GM13977 (cell line): ENCODE data around the gene HDLBP.
A peak's percentile ranks its signal among the peaks of the same experiment; 100 is the strongest.

Experiments
- DNase-seq: peaks from one replicate; pipeline ENCODE4 v3.0.0; 2012; ENCODE audit warnings: low spot score
- in situ Hi-C: fragments of 300-500 bp; cut with MboI; formaldehyde crosslinking; loops from one replicate; pipeline ENCODE4 v1.12.0; 2022; ENCODE audit warnings: low sequenced_read_pairs, low pct_unique_long_range_greater_than_20kb, mixed read lengths, inconsistent platforms; ENCODE audit not compliant: unreplicated experiment
- TF ChIP-seq, protein P1 (sequence below): IDR thresholded peaks from 2 replicates; pipeline ENCODE4 v1.5.1; 2012; ENCODE audit warnings: mild to moderate bottlenecking, control low read depth; ENCODE audit not compliant: insufficient read depth; ENCODE audit errors: extremely low read depth, missing control alignments

The HDLBP gene

DNA sequence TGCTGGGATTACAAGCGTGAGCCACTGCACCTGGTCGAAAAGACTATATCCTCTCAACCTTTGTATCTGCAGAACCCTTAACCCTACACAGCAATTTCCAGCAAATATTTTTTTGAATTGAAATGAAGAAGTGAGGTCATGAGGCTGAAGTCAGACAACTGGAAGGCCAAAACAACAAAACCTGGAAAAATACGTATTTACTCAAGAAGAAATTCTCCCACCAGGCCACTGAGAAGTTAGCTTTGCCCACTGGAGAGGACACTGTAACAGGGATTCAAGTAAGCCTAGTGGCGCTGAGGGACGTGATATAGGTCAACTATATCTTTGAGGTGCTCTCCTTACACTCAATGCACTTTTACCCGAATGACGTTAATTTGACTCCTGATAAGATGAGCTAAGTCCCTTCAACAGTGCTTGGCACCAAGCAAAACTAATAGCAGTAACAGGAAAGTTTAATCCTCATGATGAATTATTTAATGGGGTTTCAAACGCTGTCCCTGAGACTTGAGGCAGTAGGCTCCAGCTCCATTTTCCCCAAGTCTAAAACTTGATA lies 1.9 kb downstream of the HDLBP start:
- no peak for DNase-seq
- TF ChIP-seq, protein P1, sequence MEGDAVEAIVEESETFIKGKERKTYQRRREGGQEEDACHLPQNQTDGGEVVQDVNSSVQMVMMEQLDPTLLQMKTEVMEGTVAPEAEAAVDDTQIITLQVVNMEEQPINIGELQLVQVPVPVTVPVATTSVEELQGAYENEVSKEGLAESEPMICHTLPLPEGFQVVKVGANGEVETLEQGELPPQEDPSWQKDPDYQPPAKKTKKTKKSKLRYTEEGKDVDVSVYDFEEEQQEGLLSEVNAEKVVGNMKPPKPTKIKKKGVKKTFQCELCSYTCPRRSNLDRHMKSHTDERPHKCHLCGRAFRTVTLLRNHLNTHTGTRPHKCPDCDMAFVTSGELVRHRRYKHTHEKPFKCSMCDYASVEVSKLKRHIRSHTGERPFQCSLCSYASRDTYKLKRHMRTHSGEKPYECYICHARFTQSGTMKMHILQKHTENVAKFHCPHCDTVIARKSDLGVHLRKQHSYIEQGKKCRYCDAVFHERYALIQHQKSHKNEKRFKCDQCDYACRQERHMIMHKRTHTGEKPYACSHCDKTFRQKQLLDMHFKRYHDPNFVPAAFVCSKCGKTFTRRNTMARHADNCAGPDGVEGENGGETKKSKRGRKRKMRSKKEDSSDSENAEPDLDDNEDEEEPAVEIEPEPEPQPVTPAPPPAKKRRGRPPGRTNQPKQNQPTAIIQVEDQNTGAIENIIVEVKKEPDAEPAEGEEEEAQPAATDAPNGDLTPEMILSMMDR: no peak
- in situ Hi-C loops: no loop called here

DNA sequence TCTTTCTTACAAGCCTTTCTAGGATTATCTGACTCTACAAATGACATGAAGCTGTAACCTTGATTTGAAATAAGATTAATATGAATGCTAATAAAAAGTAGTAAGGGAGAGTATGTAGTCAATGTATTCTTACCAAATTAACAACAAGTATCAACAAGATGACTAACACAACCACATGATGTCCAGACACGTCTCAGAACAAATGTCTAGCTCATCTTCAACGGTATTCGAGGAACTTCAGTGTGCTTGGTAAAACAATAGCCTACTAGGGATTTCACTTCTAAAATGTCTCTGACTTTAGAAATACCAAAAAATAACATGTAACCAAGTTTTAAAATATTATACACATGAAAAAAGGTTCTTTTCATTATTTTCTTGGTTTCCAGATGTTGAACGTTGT lies 3.4 kb downstream of the HDLBP start:
- in situ Hi-C loops: no loop called here
- TF ChIP-seq, protein P1: no peak
- DNase-seq: no peak

DNA sequence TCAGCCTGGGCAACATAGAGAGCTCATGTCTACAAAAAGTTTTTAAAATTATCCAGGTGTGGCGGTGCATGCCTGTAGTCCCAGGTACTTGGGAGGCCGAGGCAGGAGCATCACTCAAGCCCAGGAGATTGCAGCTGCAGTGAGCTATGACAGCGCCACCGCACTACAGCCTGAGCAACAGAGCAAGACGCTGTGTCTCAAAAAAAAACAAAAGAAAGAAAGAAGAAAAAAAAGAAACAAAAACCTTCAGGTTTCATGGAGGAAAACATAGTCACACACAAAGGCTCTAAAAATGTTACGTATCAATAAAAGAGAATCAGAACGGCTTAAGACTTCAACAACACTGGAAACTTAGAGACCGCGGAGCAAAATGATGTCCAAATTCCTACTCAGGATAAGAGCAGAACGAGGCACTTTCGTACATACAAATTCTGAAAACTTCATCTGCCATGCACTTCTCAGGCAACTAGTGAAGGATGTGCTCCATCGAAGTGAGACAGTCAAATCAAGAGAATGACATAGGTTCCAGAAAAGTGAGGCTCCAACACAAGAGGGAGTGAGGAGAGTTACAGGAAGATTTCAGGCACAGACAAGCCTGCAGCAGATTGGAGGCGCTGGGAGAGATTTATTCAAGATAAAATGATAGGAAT lies 4.4 kb downstream of the HDLBP start:
- DNase-seq: no peak
- TF ChIP-seq, protein P1: no peak
- in situ Hi-C loops: no loop called here

DNA sequence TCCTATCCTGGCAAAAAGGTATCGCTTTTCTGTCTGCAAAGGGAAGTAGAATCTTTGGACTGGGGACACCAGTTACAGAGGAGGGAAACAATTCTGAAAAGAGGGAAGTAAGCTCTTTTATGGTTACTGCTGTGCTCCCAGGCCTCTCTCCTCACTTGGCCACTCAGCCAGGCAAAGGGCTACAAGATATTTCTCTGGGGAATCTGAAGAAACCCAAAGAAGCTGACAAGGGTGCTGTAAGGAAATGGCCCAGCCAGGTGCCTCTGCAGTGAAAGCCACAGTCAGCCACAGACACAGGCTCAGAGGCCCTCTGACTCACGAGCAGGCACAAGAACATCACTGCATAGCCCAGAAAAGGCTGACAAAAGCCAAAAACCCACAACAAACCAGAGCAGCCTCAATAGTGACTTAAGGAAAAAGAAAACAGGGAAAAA lies 5.8 kb downstream of the HDLBP start:
- TF ChIP-seq, protein P1: no peak
- in situ Hi-C loops: no loop called here
- peak; percentile 55 for DNase-seq

DNA sequence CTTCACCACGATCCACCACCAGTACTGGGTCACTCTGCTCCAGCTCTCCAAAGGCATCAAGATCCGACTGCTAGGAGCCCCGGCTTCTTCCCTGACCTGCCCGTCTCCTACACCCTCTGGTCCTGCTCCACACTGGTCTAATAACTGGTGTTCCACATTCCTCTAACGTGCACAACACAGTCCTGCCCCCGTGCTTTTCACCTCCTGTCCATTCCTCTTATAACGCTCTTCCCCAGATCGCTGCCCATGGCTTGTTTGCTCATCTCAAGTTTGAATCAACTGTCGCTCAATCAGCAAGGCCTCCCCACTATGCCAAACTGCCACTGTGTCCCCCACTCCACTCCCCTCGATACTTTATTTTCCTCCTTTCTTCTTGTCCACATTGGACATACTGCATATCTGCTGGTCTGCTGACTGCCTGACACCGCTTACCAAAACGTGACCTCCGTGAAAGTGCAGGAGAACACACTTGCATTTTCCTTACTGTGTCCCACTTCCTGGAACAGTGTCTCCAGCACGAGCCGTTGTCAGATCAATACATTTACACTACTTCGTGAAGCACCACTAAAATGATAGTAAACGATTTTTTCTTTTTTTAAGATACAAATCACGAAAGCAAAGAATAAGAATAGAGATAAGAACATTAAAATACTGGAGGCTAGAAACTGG lies 6.5 kb downstream of the HDLBP start:
- TF ChIP-seq, protein P1: no peak
- in situ Hi-C loops: no loop called here

DNA sequence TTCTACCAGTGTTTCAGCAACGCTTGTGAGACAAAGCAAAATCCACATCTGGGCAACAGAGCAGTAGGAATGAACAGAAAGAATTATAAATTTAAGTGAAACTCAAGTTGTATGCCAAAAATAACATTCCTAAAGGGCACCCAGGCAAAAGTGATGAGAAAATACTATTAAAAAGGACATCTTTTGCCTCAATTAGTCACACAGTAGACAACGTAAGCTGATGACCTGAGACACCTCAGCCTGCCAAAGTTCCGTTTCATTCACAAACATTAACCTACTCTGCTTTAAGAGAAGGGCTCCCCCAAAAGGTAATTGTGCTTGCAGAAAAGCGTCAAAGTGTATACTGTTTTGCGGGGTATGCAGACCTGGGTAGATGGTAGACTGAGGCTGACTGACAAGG lies 7.2 kb downstream of the HDLBP start:
- in situ Hi-C loops: no loop called here
- DNase-seq: no peak
- TF ChIP-seq, protein P1: no peak

More for the DNA sequence above, 6.5 kb downstream of the HDLBP start:
- no peak for DNase-seq
